ENCODE results near the gene EID2. TPM values are rescaled to one million over a fixed set of nuclear protein-coding genes. Genes with fewer than 3 reads are reported as not detected.

Gene EID2
- total and polyA plus RNA-seq, 2 of the 13 experiments (the other 11 are each of a cell fraction or from before 2014, with no cell fraction given): 3.7 to 14.1 TPM

DNA sequence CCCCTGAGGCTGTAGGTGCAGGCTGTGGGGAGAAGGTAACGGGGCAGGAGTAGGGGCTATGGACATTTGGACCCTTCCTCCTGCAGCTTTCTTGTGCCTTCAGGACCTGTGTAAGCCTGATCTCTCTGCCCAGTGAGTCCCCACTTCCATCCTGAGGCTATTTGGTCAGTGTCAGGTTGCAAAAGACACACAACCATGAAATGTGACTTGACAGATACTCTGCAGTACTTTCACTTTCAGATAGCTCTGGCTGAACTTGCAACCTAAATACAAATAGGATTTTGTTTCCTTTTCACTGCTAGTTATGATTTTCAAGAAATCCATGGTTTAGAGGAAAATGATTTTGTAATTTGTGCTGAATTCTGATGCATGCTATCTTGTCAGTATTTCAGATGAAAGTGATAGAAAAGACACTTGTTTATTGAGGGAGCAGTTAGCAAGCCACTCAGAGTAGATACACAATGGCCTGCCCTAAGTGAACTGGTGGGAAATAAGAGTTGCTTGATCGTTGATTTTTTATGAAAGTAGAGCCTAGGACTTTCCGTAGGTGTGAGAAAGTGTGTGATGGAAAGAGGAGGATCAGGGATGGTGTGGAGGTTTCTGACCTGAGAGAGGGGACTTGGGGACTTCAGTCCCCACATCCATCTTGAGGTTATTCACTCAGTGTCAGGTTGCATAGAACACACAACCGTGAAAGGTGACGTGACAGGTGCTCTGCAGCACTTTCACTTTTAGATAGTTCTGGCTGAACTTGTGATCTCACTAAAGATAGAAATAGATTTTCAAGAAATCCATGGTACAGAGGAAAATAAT, 18.1 kb upstream of the EID2 start (continued):
- TF ChIP-seq, protein P1, sequence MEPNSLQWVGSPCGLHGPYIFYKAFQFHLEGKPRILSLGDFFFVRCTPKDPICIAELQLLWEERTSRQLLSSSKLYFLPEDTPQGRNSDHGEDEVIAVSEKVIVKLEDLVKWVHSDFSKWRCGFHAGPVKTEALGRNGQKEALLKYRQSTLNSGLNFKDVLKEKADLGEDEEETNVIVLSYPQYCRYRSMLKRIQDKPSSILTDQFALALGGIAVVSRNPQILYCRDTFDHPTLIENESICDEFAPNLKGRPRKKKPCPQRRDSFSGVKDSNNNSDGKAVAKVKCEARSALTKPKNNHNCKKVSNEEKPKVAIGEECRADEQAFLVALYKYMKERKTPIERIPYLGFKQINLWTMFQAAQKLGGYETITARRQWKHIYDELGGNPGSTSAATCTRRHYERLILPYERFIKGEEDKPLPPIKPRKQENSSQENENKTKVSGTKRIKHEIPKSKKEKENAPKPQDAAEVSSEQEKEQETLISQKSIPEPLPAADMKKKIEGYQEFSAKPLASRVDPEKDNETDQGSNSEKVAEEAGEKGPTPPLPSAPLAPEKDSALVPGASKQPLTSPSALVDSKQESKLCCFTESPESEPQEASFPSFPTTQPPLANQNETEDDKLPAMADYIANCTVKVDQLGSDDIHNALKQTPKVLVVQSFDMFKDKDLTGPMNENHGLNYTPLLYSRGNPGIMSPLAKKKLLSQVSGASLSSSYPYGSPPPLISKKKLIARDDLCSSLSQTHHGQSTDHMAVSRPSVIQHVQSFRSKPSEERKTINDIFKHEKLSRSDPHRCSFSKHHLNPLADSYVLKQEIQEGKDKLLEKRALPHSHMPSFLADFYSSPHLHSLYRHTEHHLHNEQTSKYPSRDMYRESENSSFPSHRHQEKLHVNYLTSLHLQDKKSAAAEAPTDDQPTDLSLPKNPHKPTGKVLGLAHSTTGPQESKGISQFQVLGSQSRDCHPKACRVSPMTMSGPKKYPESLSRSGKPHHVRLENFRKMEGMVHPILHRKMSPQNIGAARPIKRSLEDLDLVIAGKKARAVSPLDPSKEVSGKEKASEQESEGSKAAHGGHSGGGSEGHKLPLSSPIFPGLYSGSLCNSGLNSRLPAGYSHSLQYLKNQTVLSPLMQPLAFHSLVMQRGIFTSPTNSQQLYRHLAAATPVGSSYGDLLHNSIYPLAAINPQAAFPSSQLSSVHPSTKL (CRISPR knock-in tag; IDR thresholded peaks at IDR 0.05): 0 out of 2 replicates have a peak, but pooled peaks have one; percentile 11
- peak; percentile 65 for TF ChIP-seq SAP130 (CRISPR knock-in tag; IDR thresholded peaks at IDR 0.05; ENCODE audit: low read depth)
- no peak for TF ChIP-seq TBX3 (IDR thresholded peaks at IDR 0.05; ENCODE audit: borderline replicate concordance)
- peak; percentile 92 for TF ChIP-seq SIX1 (CRISPR knock-in tag; IDR thresholded peaks at IDR 0.05; ENCODE audit: borderline replicate concordance)

DNA sequence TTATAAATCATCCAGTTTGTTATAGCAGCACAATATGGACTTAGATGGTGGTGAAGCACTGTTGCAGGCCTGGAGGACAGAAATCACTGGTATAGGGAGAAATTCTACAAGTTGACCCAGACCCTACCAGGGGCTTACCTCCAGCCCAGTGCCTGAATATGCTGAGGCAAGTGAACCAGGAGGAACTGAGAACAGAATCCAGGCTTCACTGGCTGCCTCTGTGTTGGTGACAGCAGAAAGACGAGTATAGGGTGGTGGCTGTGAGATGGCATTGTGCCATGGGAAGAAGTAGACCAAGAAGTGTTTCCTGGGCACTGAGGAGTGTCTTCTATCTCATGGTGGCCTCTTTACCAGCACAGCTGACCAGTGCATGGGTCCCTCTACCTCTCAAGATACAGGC, 15.9 kb upstream of the EID2 start:
- H3K4me3 ChIP-seq (replicated peaks in 1 of 3; ENCODE audit: insufficient read depth in 1 of 3, low read depth in 2 of 3, low read length in 3 of 3): no peak overlapping the region
- no peak overlapping the region for H3K27ac ChIP-seq (ENCODE audit: extremely low read length, insufficient read depth, low read length)
- no peak for TF ChIP-seq JDP2 (CRISPR knock-in tag; IDR thresholded peaks at IDR 0.05; ENCODE audit: borderline replicate concordance)
- no peaks in the 10 kb centered on the region for H3K9me3 ChIP-seq (ENCODE audit: low read length)
- ChIA-PET POLR2A (no interaction called here), CTCF (ENCODE audit: low intra/inter-chr PET ratio, low total read pairs) (no interaction called here)
- H2AFZ ChIP-seq (ENCODE audit: low read length): no peak overlapping the region
- DNase-seq (ENCODE audit: low spot score) (no peak), FAIRE-seq (no peak), ATAC-seq (no peak)
- BruUV-seq (replicated peaks): no TSS peak
- WGBS (ENCODE audit: low lambda C conversion rate): 14% methylated on average over 1 of the region's 1 CpG
- H3K36me3 ChIP-seq (replicated peaks in 1 of 2; ENCODE audit: control insufficient read depth in 1 of 2, insufficient read depth in 2 of 2, low read length in 2 of 2): no peaks in the 10 kb centered on the region
- H3K79me2 ChIP-seq (ENCODE audit: insufficient read depth, low read length): no peaks in the 10 kb centered on the region
- intact Hi-C loops (cut with micrococcal nuclease; ENCODE audit: unreplicated experiment) (no loop called here), in situ Hi-C loops (cut with HindIII; ENCODE audit: extremely low pct_ligation_motif_present, low pct_unique_long_range_greater_than_20kb) (no loop called here)
- no peak overlapping the region for H3K9ac ChIP-seq (ENCODE audit: insufficient read depth, low read depth, low read length)
- H3K4me1 ChIP-seq (ENCODE audit: insufficient read depth, low read length): peaks cover 26% of the 10 kb centered on the region
- H3K4me2 ChIP-seq (ENCODE audit: low read depth, low read length): no peak overlapping the region
- no peaks in the 10 kb centered on the region for H4K20me1 ChIP-seq (ENCODE audit: insufficient read depth, low read length)
- no peaks in the 10 kb centered on the region; a peak in 1 of 5 replicates for H3K27me3 ChIP-seq (ENCODE audit: control insufficient read depth in 1 of 2, insufficient read depth in 2 of 2, low read length in 2 of 2)

Measured in HepG2 (cell line).